ENCODE results near the gene GAPVD1.
A peak's percentile ranks its signal among the peaks of the same experiment; 100 is the strongest.
"Not testable (repeated sequence)": the region's sequence is repeated elsewhere in the genome, so short reads cannot be mapped to it uniquely, and the experiment has no call there.

The GAPVD1 gene

DNA sequence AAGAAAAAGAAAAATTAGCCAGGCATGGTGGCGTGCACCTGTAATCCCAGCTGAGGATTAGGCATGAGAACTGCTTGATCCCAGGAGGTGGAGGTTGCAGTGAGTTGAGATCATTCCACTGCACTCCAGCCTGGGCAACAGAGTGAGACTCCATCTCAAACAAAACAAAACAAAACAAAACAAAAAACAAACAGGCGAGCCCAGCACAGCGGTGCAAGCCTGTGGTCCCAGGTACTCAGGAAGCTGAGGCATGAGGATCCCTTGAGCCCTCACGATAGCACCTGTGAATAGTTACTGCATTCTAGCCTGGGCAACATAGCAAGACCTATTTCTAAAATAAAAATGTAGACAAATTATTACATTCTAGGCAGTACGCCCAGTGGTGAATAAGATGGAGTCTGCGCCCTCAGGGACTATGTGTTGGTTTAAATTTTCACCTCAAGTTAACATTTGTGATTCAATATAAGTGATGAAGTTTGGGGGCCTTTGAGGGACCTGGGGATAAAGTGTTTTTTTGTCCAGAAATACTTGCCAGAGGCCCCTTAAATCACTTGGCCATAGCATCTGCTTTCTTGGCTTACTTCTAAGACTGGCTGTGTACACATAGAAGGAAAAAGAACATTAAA is 3.4 kb upstream of the GAPVD1 start:
- Histone ChIP-seq H3K9ac (ENCODE audit: insufficient read length, low read depth) (no peak overlapping the region), H3K27me3 (ENCODE audit: insufficient read depth, insufficient read length) (no peaks in the 10 kb centered on the region), H3K4me3 (ENCODE audit: insufficient read length, low read depth) (no peak overlapping the region), H3K36me3 (ENCODE audit: insufficient read depth, insufficient read length, low read length) (no peaks in the 10 kb centered on the region), H3K9me3 (ENCODE audit: insufficient read depth, low read length) (no peaks in the 10 kb centered on the region), H3K4me1 (ENCODE audit: insufficient read depth, insufficient read length) (no peaks in the 10 kb centered on the region)
- no peak for TF ChIP-seq YY1 (IDR thresholded peaks at IDR 0.05; ENCODE audit: insufficient read depth, insufficient read length)
- TF ChIP-seq SUZ12 (IDR thresholded peaks at IDR 0.05; ENCODE audit: extremely low read depth, insufficient read depth, insufficient read length) = no peak
- TF ChIP-seq ZNF274 (IDR thresholded peaks at IDR 0.05; ENCODE audit: low read depth, low read length) = no peak
- DNase-seq (ENCODE audit: low read depth, low spot score) = no peak

DNA sequence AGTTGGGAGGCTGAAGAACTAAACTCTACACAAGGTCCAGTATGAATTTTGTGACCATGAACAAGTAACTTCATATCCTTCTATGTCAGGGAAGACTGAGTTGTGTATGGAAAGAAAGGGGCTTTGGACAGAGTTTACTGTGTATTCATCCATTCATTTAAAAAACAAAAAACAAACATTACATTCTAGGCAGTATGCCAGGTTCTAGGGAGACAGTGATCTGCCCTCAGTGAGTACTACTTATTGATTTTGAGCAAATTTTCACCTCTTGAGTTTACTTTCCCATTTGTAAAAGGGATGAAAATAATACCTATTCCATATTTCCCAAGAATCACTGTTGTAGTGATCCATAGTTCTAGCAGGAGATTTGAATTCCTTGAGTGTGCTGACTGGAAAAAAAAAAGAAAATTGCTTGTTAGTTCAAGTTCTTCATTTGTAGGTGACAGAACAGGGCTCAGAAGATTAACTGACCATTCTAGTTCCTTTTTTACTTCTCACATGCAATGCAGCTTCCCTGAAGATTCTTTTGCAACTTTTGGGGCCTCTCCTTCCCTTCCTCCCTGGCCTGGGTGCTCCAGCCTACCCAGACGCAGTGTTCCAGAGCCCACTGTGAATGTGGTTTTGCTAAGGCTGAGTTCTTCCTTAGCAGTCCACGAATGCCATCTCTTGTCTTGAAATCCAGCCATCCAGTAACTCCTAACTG is 2.6 kb upstream of the GAPVD1 start:
- H3K36me3 ChIP-seq (ENCODE audit: insufficient read depth, insufficient read length, low read length) = peaks cover 7% of the 10 kb centered on the region
- H3K4me1 ChIP-seq (ENCODE audit: insufficient read depth, insufficient read length) = no peaks in the 10 kb centered on the region
- H3K9me3 ChIP-seq (ENCODE audit: insufficient read depth, low read length) = no peaks in the 10 kb centered on the region
- no peak overlapping the region for H3K9ac ChIP-seq (ENCODE audit: insufficient read length, low read depth)
- no peak for DNase-seq (ENCODE audit: low read depth, low spot score)
- no peak overlapping the region for H3K4me3 ChIP-seq (ENCODE audit: insufficient read length, low read depth)
- TF ChIP-seq ZNF274 (IDR thresholded peaks at IDR 0.05; ENCODE audit: low read depth, low read length) = no peak
- no peak for TF ChIP-seq SUZ12 (IDR thresholded peaks at IDR 0.05; ENCODE audit: extremely low read depth, insufficient read depth, insufficient read length)
- TF ChIP-seq YY1 (IDR thresholded peaks at IDR 0.05; ENCODE audit: insufficient read depth, insufficient read length) = no peak
- H3K27me3 ChIP-seq (ENCODE audit: insufficient read depth, insufficient read length) = no peaks in the 10 kb centered on the region

DNA sequence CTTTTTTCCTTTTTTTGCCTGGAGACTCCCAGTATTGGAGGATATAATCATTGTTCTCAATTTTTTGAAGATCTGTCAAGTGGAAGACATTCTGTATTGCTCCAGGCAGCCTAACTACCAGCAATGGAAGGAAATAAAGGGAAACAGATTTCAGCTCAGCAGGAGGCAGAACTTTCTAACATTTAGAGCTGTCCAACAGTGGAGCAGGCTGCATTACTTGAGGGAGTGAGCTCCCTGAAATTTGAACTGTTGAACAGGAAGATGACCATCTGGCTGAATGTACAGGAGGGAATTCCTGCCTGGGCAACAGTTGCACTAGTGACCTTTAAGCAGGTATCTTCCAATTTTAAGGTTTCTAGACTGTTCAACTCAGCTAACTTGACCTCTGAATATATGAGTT is 1.1 kb upstream of the GAPVD1 start:
- TF ChIP-seq ZNF274 (IDR thresholded peaks at IDR 0.05; ENCODE audit: low read depth, low read length) = no peak
- TF ChIP-seq SUZ12 (IDR thresholded peaks at IDR 0.05; ENCODE audit: extremely low read depth, insufficient read depth, insufficient read length) = no peak
- no peak for TF ChIP-seq YY1 (IDR thresholded peaks at IDR 0.05; ENCODE audit: insufficient read depth, insufficient read length)
- no peak for DNase-seq (ENCODE audit: low read depth, low spot score)
- H3K4me3 ChIP-seq (ENCODE audit: insufficient read length, low read depth) = no peak overlapping the region
- no peaks in the 10 kb centered on the region for H3K4me1 ChIP-seq (ENCODE audit: insufficient read depth, insufficient read length)
- H3K9me3 ChIP-seq (ENCODE audit: insufficient read depth, low read length) = no peaks in the 10 kb centered on the region
- H3K9ac ChIP-seq (ENCODE audit: insufficient read length, low read depth) = no peak overlapping the region
- H3K27me3 ChIP-seq (ENCODE audit: insufficient read depth, insufficient read length) = no peaks in the 10 kb centered on the region
- peaks cover 16% of the 10 kb centered on the region for H3K36me3 ChIP-seq (ENCODE audit: insufficient read depth, insufficient read length, low read length)

DNA sequence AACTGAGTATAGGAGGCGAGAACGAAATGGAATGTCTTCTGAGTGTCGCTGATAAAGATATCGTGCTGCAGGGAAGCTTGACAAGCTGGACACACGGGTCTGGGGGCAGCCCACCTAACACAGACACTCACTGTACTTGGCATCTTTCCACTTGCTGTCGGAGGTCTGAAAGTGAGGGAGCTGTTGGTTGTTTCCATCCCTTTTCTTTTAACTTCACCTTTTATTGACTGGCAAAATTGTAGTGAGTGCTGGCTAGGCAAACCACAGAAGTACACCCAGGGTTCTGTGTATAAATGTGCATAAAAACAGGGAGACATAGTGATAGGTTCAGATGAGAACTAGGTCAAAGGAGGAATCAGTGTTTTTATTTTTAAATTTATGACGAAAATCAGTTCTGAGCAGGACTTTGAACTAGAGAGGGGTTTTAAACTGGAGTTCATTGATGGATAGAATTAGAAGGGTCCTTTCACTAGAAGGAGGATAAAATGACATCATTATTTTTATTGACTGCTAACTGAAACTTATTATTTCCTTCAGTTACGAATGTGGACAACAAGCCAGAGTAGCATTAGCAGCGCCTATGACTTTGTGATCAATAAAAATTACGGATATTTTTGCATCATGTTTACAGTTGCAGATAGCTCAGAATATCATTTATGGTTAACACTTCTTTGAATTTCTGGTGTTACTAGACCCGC is 817 bp downstream of the GAPVD1 start:
- DNase-seq (ENCODE audit: low read depth, low spot score) = no peak
- no peak for TF ChIP-seq ZNF274 (IDR thresholded peaks at IDR 0.05; ENCODE audit: low read depth, low read length)
- TF ChIP-seq SUZ12 (IDR thresholded peaks at IDR 0.05; ENCODE audit: extremely low read depth, insufficient read depth, insufficient read length) = no peak
- TF ChIP-seq YY1 (IDR thresholded peaks at IDR 0.05; ENCODE audit: insufficient read depth, insufficient read length) = no peak
- Histone ChIP-seq H3K4me3 (ENCODE audit: insufficient read length, low read depth) (peak overlapping the region; percentile 96), H3K9me3 (ENCODE audit: insufficient read depth, low read length) (no peaks in the 10 kb centered on the region), H3K9ac (ENCODE audit: insufficient read length, low read depth) (peak overlapping the region; percentile 96), H3K4me1 (ENCODE audit: insufficient read depth, insufficient read length) (no peaks in the 10 kb centered on the region), H3K36me3 (ENCODE audit: insufficient read depth, insufficient read length, low read length) (peaks cover 16% of the 10 kb centered on the region), H3K27me3 (ENCODE audit: insufficient read depth, insufficient read length) (no peaks in the 10 kb centered on the region)

DNA sequence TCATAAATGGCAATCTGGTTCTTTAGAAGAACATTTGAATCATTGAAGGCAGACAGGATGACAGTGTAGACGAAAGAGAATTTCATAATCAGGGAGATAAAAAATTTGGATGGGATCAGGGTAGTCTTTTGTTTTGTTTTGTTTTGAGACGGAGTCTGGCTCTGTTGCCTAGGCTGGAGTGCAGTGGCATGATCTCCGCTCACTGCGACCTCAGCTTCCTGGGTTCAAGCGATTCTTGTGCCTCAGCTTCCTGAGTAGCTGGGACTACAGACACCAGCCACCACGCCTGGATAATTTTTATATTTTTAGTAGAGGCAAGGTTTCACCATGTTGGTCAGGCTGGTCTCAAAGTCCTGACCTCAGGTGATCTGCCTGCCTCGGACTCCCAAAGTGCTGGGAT is 2.4 kb downstream of the GAPVD1 start:
- H3K9me3 ChIP-seq (ENCODE audit: insufficient read depth, low read length); H3K9ac ChIP-seq (ENCODE audit: insufficient read length, low read depth); H3K4me3 ChIP-seq (ENCODE audit: insufficient read length, low read depth); H3K4me1 ChIP-seq (ENCODE audit: insufficient read depth, insufficient read length); H3K27me3 ChIP-seq (ENCODE audit: insufficient read depth, insufficient read length); DNase-seq (ENCODE audit: low read depth, low spot score): not testable (repeated sequence)
- peaks cover 25% of the 10 kb centered on the region for H3K36me3 ChIP-seq (ENCODE audit: insufficient read depth, insufficient read length, low read length)

DNA sequence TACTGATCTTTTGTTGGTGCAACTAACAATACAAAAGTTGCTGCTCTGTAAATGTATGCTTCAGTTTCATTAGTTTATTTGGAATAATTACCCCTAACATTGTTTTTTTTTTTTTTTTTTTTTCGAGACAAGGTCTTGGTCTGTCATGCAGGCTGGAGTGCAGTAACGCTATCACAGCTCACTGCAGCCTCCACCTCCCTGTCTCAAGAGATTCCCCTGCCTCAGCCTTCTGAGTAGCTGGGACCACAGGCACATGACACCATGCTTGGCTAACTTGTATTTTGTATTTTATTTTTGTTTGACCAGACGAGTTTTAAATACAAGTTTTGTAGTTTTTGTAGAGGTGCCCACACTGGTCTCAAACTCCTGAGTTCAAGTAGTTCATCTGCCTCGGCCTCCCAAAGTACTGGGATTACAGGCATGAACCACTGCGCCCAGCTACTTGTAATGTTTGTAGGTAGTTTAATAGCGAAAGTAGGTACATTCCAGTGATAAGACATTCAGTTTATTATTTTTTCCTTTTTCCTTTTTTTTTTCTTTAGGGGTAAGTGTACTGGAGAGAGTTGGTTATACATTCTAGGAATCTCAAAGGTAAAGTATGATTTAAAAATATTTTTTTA is 6.9 kb downstream of the GAPVD1 start:
- Histone ChIP-seq H3K9ac (ENCODE audit: insufficient read length, low read depth) (no peak overlapping the region), H3K36me3 (ENCODE audit: insufficient read depth, insufficient read length, low read length) (peaks cover 27% of the 10 kb centered on the region)
- TF ChIP-seq ZNF274 (IDR thresholded peaks at IDR 0.05; ENCODE audit: low read depth, low read length) = no peak
- no peak for TF ChIP-seq YY1 (IDR thresholded peaks at IDR 0.05; ENCODE audit: insufficient read depth, insufficient read length)
- no peak for TF ChIP-seq SUZ12 (IDR thresholded peaks at IDR 0.05; ENCODE audit: extremely low read depth, insufficient read depth, insufficient read length)

DNA sequence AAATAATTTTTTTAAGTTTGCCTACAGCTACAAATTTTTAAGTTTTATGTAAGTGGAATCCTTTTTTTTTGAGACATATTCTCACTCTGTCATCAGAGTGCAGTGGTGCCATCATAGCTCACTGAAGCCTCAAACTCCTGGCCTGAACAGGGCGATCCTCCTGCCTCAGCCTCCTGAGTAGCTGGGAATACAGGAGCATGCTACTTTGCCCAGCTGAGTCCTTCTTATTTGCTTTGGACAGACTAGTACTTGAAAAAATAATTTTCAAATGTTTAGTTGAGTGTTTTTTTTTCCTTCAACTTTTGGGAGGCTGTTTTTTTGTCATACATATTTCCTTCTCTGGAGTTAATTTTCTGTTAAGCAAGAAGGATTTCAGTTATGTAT is 7.4 kb downstream of the GAPVD1 start:
- H3K36me3 ChIP-seq (ENCODE audit: insufficient read depth, insufficient read length, low read length) = peaks cover 23% of the 10 kb centered on the region
- no peak for DNase-seq (ENCODE audit: low read depth, low spot score)
- no peak overlapping the region for H3K4me3 ChIP-seq (ENCODE audit: insufficient read length, low read depth)
- TF ChIP-seq ZNF274 (IDR thresholded peaks at IDR 0.05; ENCODE audit: low read depth, low read length) = no peak
- no peak for TF ChIP-seq YY1 (IDR thresholded peaks at IDR 0.05; ENCODE audit: insufficient read depth, insufficient read length)
- no peak for TF ChIP-seq SUZ12 (IDR thresholded peaks at IDR 0.05; ENCODE audit: extremely low read depth, insufficient read depth, insufficient read length)
- H3K9me3 ChIP-seq (ENCODE audit: insufficient read depth, low read length) = no peaks in the 10 kb centered on the region
- no peaks in the 10 kb centered on the region for H3K27me3 ChIP-seq (ENCODE audit: insufficient read depth, insufficient read length)
- H3K9ac ChIP-seq (ENCODE audit: insufficient read length, low read depth) = no peak overlapping the region
- no peaks in the 10 kb centered on the region for H3K4me1 ChIP-seq (ENCODE audit: insufficient read depth, insufficient read length)

More for the DNA sequence above, 6.9 kb downstream of the GAPVD1 start:
- H3K4me3 ChIP-seq (ENCODE audit: insufficient read length, low read depth) = no peak overlapping the region
- no peaks in the 10 kb centered on the region for H3K27me3 ChIP-seq (ENCODE audit: insufficient read depth, insufficient read length)
- no peak for DNase-seq (ENCODE audit: low read depth, low spot score)
- H3K4me1 ChIP-seq (ENCODE audit: insufficient read depth, insufficient read length) = no peaks in the 10 kb centered on the region
- H3K9me3 ChIP-seq (ENCODE audit: insufficient read depth, low read length) = no peaks in the 10 kb centered on the region

Measured in NT2/D1 (cell line).